ENCODE measurements around the gene NR0B1. TPM values are rescaled to one million over a fixed set of nuclear protein-coding genes. Genes with fewer than 3 reads are reported as not detected.

Gene NR0B1
- total and polyA plus RNA-seq, 2 donors (not counting 1 experiment from before 2014, with no cell fraction given): 4.6 TPM; not detected in 1

DNA sequence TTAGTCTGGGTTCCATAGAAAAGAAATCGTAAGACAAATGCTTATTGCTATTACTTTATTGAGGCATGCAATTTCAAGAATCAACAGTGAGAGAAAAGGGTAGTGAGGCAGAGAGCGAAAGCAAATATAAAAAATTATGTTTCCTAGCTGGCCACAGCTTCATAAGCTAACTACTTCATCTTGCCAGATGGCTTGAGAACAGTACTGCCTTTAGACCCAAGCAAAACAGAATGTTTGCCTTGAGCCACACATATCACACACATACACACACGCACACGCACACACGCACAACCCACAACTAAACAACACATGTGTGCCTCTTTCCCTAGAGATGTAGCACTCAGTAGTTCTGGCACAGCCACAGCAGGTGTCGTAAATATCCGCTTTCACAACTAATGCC is 31.6 kb upstream of the NR0B1 start:
- Histone ChIP-seq H3K79me2 (ENCODE audit: control insufficient read depth, insufficient read depth, low read length) (no peaks in the 10 kb centered on the region), H3K9ac (ENCODE audit: insufficient read depth, low read length) (no peak overlapping the region), H3K27ac (ENCODE audit: insufficient read depth, low read length) (no peak overlapping the region), H3K9me3 (ENCODE audit: control insufficient read depth, insufficient read depth, low read depth, low read length) (no peaks in the 10 kb centered on the region), H3K27me3 (ENCODE audit: control insufficient read depth, insufficient read depth, low read length) (no peaks in the 10 kb centered on the region), H4K20me1 (ENCODE audit: control insufficient read depth, extremely low read depth, insufficient read depth, low read length) (no peaks in the 10 kb centered on the region), H3K4me1 (ENCODE audit: control insufficient read depth, extremely low read depth, insufficient read depth, low read length) (no peaks in the 10 kb centered on the region), H3K36me3 (ENCODE audit: control insufficient read depth, insufficient read depth, low read length) (no peaks in the 10 kb centered on the region), H3K4me3 (replicated peaks in 1 of 4; ENCODE audit: control extremely low read depth in 1 of 4, insufficient read depth in 1 of 4, low read depth in 3 of 4, low read length in 4 of 4) (no peak overlapping the region), H3K4me2 (ENCODE audit: extremely low read depth, insufficient read depth, low read length) (no peak overlapping the region), H2AFZ (ENCODE audit: low read length) (no peak overlapping the region)
- TF ChIP-seq, protein P1, sequence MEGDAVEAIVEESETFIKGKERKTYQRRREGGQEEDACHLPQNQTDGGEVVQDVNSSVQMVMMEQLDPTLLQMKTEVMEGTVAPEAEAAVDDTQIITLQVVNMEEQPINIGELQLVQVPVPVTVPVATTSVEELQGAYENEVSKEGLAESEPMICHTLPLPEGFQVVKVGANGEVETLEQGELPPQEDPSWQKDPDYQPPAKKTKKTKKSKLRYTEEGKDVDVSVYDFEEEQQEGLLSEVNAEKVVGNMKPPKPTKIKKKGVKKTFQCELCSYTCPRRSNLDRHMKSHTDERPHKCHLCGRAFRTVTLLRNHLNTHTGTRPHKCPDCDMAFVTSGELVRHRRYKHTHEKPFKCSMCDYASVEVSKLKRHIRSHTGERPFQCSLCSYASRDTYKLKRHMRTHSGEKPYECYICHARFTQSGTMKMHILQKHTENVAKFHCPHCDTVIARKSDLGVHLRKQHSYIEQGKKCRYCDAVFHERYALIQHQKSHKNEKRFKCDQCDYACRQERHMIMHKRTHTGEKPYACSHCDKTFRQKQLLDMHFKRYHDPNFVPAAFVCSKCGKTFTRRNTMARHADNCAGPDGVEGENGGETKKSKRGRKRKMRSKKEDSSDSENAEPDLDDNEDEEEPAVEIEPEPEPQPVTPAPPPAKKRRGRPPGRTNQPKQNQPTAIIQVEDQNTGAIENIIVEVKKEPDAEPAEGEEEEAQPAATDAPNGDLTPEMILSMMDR (conservative IDR thresholded peaks at IDR 0.05 in 1 of 2, IDR thresholded peaks at IDR 0.05 in 1 of 2; ENCODE audit: low read depth in 1 of 2, low read length in 2 of 2): no peak
- TF ChIP-seq EZH2 (IDR thresholded peaks at IDR 0.05; ENCODE audit: low read length, missing control alignments): no peak
- DNase-seq (ENCODE audit: low read depth in 2 of 2): no peak

DNA sequence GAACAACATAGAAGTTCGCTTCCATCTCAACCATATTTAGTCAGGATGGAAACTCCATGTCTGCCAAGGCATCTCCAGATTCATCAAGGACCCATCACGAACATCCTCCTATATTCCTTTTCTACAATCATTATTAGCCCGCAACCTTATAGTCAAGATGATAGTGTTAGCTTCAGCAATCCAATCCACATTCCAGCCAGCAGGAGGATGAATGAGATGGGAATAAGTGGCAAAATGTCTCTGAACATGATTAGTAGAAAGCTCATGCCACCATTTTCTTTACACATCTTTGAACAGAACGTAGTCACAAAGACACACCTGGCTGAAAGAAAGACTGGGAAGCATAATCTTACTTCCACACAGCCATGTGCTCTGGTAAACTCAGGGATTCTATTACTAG is 18.6 kb upstream of the NR0B1 start:
- no peaks in the 10 kb centered on the region for H3K79me2 ChIP-seq (ENCODE audit: control insufficient read depth, insufficient read depth, low read length)
- TF ChIP-seq EZH2 (IDR thresholded peaks at IDR 0.05; ENCODE audit: low read length, missing control alignments): no peak
- TF ChIP-seq, protein P1 (conservative IDR thresholded peaks at IDR 0.05 in 1 of 2, IDR thresholded peaks at IDR 0.05 in 1 of 2; ENCODE audit: low read depth in 1 of 2, low read length in 2 of 2): no peak
- no peaks in the 10 kb centered on the region for H3K4me1 ChIP-seq (ENCODE audit: control insufficient read depth, extremely low read depth, insufficient read depth, low read length)
- H3K4me2 ChIP-seq (ENCODE audit: extremely low read depth, insufficient read depth, low read length): no peak overlapping the region
- H3K9me3 ChIP-seq (ENCODE audit: control insufficient read depth, insufficient read depth, low read depth, low read length): no peaks in the 10 kb centered on the region
- no peaks in the 10 kb centered on the region for H4K20me1 ChIP-seq (ENCODE audit: control insufficient read depth, extremely low read depth, insufficient read depth, low read length)
- DNase-seq (ENCODE audit: low read depth in 2 of 2): no peak
- H3K9ac ChIP-seq (ENCODE audit: insufficient read depth, low read length): no peak overlapping the region
- H3K27me3 ChIP-seq (ENCODE audit: control insufficient read depth, insufficient read depth, low read length): no peaks in the 10 kb centered on the region
- no peak overlapping the region for H2AFZ ChIP-seq (ENCODE audit: low read length)
- H3K27ac ChIP-seq (ENCODE audit: insufficient read depth, low read length): no peak overlapping the region
- H3K36me3 ChIP-seq (ENCODE audit: control insufficient read depth, insufficient read depth, low read length): no peaks in the 10 kb centered on the region
- no peak overlapping the region for H3K4me3 ChIP-seq (replicated peaks in 1 of 4; ENCODE audit: control extremely low read depth in 1 of 4, insufficient read depth in 1 of 4, low read depth in 3 of 4, low read length in 4 of 4)

DNA sequence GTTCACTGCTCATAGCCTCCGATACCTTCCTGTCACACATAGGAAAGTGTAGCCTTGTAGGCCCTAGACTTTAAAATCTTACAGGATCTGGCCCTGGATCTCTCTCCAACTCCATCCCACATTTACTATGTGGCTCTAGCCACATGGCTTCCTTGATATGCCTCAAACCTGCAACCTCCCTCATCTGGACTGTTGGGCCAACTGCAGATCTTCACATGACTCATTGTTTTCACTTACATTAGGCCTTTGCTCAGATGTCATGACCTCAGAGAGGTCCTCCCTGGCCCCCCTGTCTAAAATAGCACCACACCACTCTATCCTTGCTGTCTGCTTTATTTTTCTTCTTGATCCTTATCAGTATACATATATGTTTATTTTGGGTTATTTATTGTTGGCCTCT is 8.1 kb upstream of the NR0B1 start:
- no peak overlapping the region for H3K4me3 ChIP-seq (replicated peaks in 1 of 4; ENCODE audit: control extremely low read depth in 1 of 4, insufficient read depth in 1 of 4, low read depth in 3 of 4, low read length in 4 of 4)
- no peaks in the 10 kb centered on the region for H3K27me3 ChIP-seq (ENCODE audit: control insufficient read depth, insufficient read depth, low read length)
- H3K4me1 ChIP-seq (ENCODE audit: control insufficient read depth, extremely low read depth, insufficient read depth, low read length): no peaks in the 10 kb centered on the region
- no peak overlapping the region for H3K4me2 ChIP-seq (ENCODE audit: extremely low read depth, insufficient read depth, low read length)
- no peak for DNase-seq (ENCODE audit: low read depth in 2 of 2)
- no peaks in the 10 kb centered on the region for H4K20me1 ChIP-seq (ENCODE audit: control insufficient read depth, extremely low read depth, insufficient read depth, low read length)
- H3K36me3 ChIP-seq (ENCODE audit: control insufficient read depth, insufficient read depth, low read length): no peaks in the 10 kb centered on the region
- H3K27ac ChIP-seq (ENCODE audit: insufficient read depth, low read length): no peak overlapping the region
- no peaks in the 10 kb centered on the region for H3K79me2 ChIP-seq (ENCODE audit: control insufficient read depth, insufficient read depth, low read length)
- no peak overlapping the region for H2AFZ ChIP-seq (ENCODE audit: low read length)
- TF ChIP-seq, protein P1 (conservative IDR thresholded peaks at IDR 0.05 in 1 of 2, IDR thresholded peaks at IDR 0.05 in 1 of 2; ENCODE audit: low read depth in 1 of 2, low read length in 2 of 2): no peak
- no peak for TF ChIP-seq EZH2 (IDR thresholded peaks at IDR 0.05; ENCODE audit: low read length, missing control alignments)
- H3K9me3 ChIP-seq (ENCODE audit: control insufficient read depth, insufficient read depth, low read depth, low read length): no peaks in the 10 kb centered on the region
- no peak overlapping the region for H3K9ac ChIP-seq (ENCODE audit: insufficient read depth, low read length)

All from fibroblast of lung (primary cell).